Osteoblast (primary cell): ENCODE data around the gene ZC3H7A. TPM values are rescaled to one million over a fixed set of nuclear protein-coding genes. Genes with fewer than 3 reads are reported as not detected.
A peak's percentile ranks its signal among the peaks of the same experiment; 100 is the strongest.

Source experiments
- DNase-seq: peaks from one replicate; pipeline ENCODE4 v3.0.0; 2011; ENCODE audit warnings: low spot score, mixed read lengths; ENCODE audit not compliant: insufficient read length; ENCODE audit errors: missing footprints
- H2AFZ ChIP-seq: 2 replicates; pipeline ENCODE4 v1.6.0; 2011; ENCODE audit warnings: mild to moderate bottlenecking, low read length
- H3K27ac ChIP-seq: 2 replicates; pipeline ENCODE4 v1.5.1; 2011; ENCODE audit warnings: mild to moderate bottlenecking, low read depth, low read length, moderate library complexity
- H3K27me3 ChIP-seq: 2 replicates; pipeline ENCODE4 v1.6.0; 2012; ENCODE audit warnings: mild to moderate bottlenecking, control low read depth, inconsistent platforms, low read length, moderate library complexity; ENCODE audit not compliant: insufficient read depth
- H3K36me3 ChIP-seq: 2 replicates; pipeline ENCODE4 v1.5.1; 2011; ENCODE audit warnings: mild to moderate bottlenecking, low read length, control low read depth, moderate library complexity; ENCODE audit not compliant: insufficient read depth
- H3K4me1 ChIP-seq: 2 replicates; pipeline ENCODE4 v1.5.1; 2011; ENCODE audit warnings: mild to moderate bottlenecking, low read length, control low read depth, moderate library complexity; ENCODE audit not compliant: insufficient read depth
- H3K4me2 ChIP-seq: 2 replicates; pipeline ENCODE4 v1.6.0; 2011; ENCODE audit warnings: mild to moderate bottlenecking, low read length; ENCODE audit not compliant: insufficient read depth
- H3K4me3 ChIP-seq: fragments of 200-600 bp; sonication (generic); 3 replicates; pipeline ENCODE4 v1.5.1; 2012; ENCODE audit warnings: mild to moderate bottlenecking, low read length, inconsistent platforms; ENCODE audit not compliant: insufficient read depth
- H3K79me2 ChIP-seq: 2 replicates; pipeline ENCODE4 v1.6.0; 2012; ENCODE audit warnings: mild to moderate bottlenecking, low read length, control low read depth, inconsistent platforms; ENCODE audit not compliant: insufficient read depth
- H3K9me3 ChIP-seq: 2 replicates; pipeline ENCODE4 v1.5.1; 2011; ENCODE audit warnings: low read depth, low read length, control low read depth
- H4K20me1 ChIP-seq: 2 replicates; pipeline ENCODE4 v1.6.0; 2012; ENCODE audit warnings: mild to moderate bottlenecking, low read length, control low read depth; ENCODE audit not compliant: insufficient read depth
- CTCF ChIP-seq: IDR thresholded peaks from 2 replicates; pipeline ENCODE4 v1.5.1; 2011; ENCODE audit warnings: mild to moderate bottlenecking, low read depth, low read length, moderate library complexity; ENCODE audit errors: extremely low read depth
- total RNA-seq: library from RNA; depleted of rRNA; stranded (reverse); fragments of >200 nt; gene quantifications from 2 replicates; pipeline ENCODE4 v1.2.3, GENCODE V29; 2012

ZC3H7A gene
- total RNA-seq, 1 donor: 39.8 TPM

- TF ChIP-seq CTCF: no peak
- no peak overlapping the region for H2AFZ ChIP-seq
- no peaks in the 10 kb centered on the region for H3K9me3 ChIP-seq
- H3K79me2 ChIP-seq: peaks cover 75% of the 10 kb centered on the region
- H3K27ac ChIP-seq: peak overlapping the region; percentile 79
- H3K4me2 ChIP-seq: peak overlapping the region; percentile 79
- no peak for DNase-seq
- H3K36me3 ChIP-seq: peaks cover 29% of the 10 kb centered on the region
- no peaks in the 10 kb centered on the region for H4K20me1 ChIP-seq
- no peak overlapping the region for H3K4me3 ChIP-seq
- H3K4me1 ChIP-seq: peaks cover 24% of the 10 kb centered on the region
- no peaks in the 10 kb centered on the region for H3K27me3 ChIP-seq
These were observed 15.3 kb downstream of the ZC3H7A start for GRCh38 chr16:11781773-11782172.

GRCh38 chr16:11780991-11781680, 15.9 kb downstream of the ZC3H7A start:
- H3K4me1 ChIP-seq: peaks cover 24% of the 10 kb centered on the region
- no peak overlapping the region for H3K27ac ChIP-seq
- DNase-seq: no peak

GRCh38 chr16:11779074-11779473, 18.0 kb downstream of the ZC3H7A start:
- Histone ChIP-seq H3K27me3 (no peaks in the 10 kb centered on the region), H3K79me2 (peaks cover 63% of the 10 kb centered on the region), H4K20me1 (no peaks in the 10 kb centered on the region), H3K36me3 (peaks cover 54% of the 10 kb centered on the region), H3K4me1 (peaks cover 21% of the 10 kb centered on the region), H3K27ac (no peak overlapping the region), H3K9me3 (no peaks in the 10 kb centered on the region), H3K4me2 (no peak overlapping the region), H3K4me3 (no peak overlapping the region), H2AFZ (no peak overlapping the region)
- TF ChIP-seq CTCF: no peak
- no peak for DNase-seq

More at GRCh38 chr16:11780991-11781680, 15.9 kb downstream of the ZC3H7A start:
- Histone ChIP-seq H3K27me3 (no peaks in the 10 kb centered on the region), H3K4me3 (no peak overlapping the region), H3K36me3 (peaks cover 35% of the 10 kb centered on the region), H2AFZ (no peak overlapping the region), H3K9me3 (no peaks in the 10 kb centered on the region), H3K79me2 (peaks cover 72% of the 10 kb centered on the region), H3K4me2 (no peak overlapping the region), H4K20me1 (no peaks in the 10 kb centered on the region)
- no peak for TF ChIP-seq CTCF

GRCh38 chr16:11774065-11774626, 22.9 kb downstream of the ZC3H7A start:
- DNase-seq: no peak
- no peak overlapping the region for H3K27ac ChIP-seq
- peaks cover 75% of the 10 kb centered on the region for H3K36me3 ChIP-seq
- H3K9me3 ChIP-seq: no peaks in the 10 kb centered on the region
- peaks cover 36% of the 10 kb centered on the region for H3K79me2 ChIP-seq
- H3K4me2 ChIP-seq: no peak overlapping the region
- no peak overlapping the region for H3K4me3 ChIP-seq
- H4K20me1 ChIP-seq: no peaks in the 10 kb centered on the region
- H3K27me3 ChIP-seq: no peaks in the 10 kb centered on the region
- H2AFZ ChIP-seq: no peak overlapping the region
- TF ChIP-seq CTCF: no peak
- H3K4me1 ChIP-seq: no peaks in the 10 kb centered on the region
